WTC11 (cell line): ENCODE data around the gene HOXD1. TPM values are rescaled to one million over a fixed set of nuclear protein-coding genes. Genes with fewer than 3 reads are reported as not detected.

ENCODE experiments used
- ATAC-seq: fragments of 200-7000 bp; cut with Tn5 transposase; 2 replicates; pipeline ENCODE4 v1.10.0; 2021; ENCODE audit warnings: mild to moderate bottlenecking, moderate library complexity
- CTCF ChIA-PET: fragments of 300-600 bp; sonication (Branson Sonifier 250); formaldehyde crosslinking; loops from one replicate; lab custom pipeline; 2021; ENCODE audit warnings: antibody characterized with exemption; lab: Charles Lee
- POLR2A ChIA-PET: fragments of 350-600 bp; sonication (Branson Sonifier 250); formaldehyde crosslinking; loops from one replicate; lab custom pipeline; 2021; ENCODE audit warnings: antibody characterized with exemption; lab: Charles Lee
- DNase-seq: peaks from one replicate; pipeline ENCODE4 v3.0.0; 2021; ENCODE audit warnings: low spot score
- H3K27ac Mint-ChIP-seq: 2 replicates; pipeline ENCODE4 v1.8.0; 2021; ENCODE audit warnings: mixed read lengths
- H3K27me3 Mint-ChIP-seq: 2 replicates; pipeline ENCODE4 v1.8.0; 2021; ENCODE audit warnings: low read depth, mild to moderate bottlenecking, moderate library complexity, mixed read lengths
- H3K36me3 Mint-ChIP-seq: 2 replicates; pipeline ENCODE4 v1.8.0; 2021; ENCODE audit warnings: mixed read lengths
- H3K4me1 Mint-ChIP-seq: 2 replicates; pipeline ENCODE4 v1.8.0; 2022; ENCODE audit warnings: mixed read lengths
- H3K4me3 Mint-ChIP-seq: 2 replicates; pipeline ENCODE4 v1.8.0; 2021; ENCODE audit warnings: mild to moderate bottlenecking, moderate library complexity, mixed read lengths
- H3K9me3 Mint-ChIP-seq: 2 replicates; pipeline ENCODE4 v1.8.0; 2021; ENCODE audit warnings: mixed read lengths
- ARID4B ChIP-seq: sonication (generic); formaldehyde crosslinking; IDR thresholded peaks from 2 replicates; pipeline ENCODE4 v1.8.0; 2023; ENCODE audit warnings: missing genetic modification reagents, mild to moderate bottlenecking, borderline replicate concordance
- E2F1 ChIP-seq: sonication (generic); formaldehyde crosslinking; IDR thresholded peaks from 2 replicates; pipeline ENCODE4 v1.8.0; 2022; ENCODE audit warnings: mild to moderate bottlenecking, missing genetic modification reagents
- ELF4 ChIP-seq: sonication (generic); formaldehyde crosslinking; IDR thresholded peaks from 2 replicates; pipeline ENCODE4 v1.8.1; 2022; ENCODE audit warnings: low read depth, mild to moderate bottlenecking, moderate library complexity, missing genetic modification reagents
- HMGXB4 ChIP-seq: sonication (generic); formaldehyde crosslinking; IDR thresholded peaks from 2 replicates; pipeline ENCODE4 v1.8.1; 2023; ENCODE audit warnings: mild to moderate bottlenecking, moderate library complexity, missing genetic modification reagents
- IRF2 ChIP-seq: sonication (generic); formaldehyde crosslinking; IDR thresholded peaks from 2 replicates; pipeline ENCODE4 v1.8.0; 2022; ENCODE audit warnings: low read depth, missing genetic modification reagents, borderline replicate concordance
- KAT7 ChIP-seq: sonication (generic); formaldehyde crosslinking; IDR thresholded peaks from 2 replicates; pipeline ENCODE4 v1.8.1; 2023; ENCODE audit warnings: missing genetic modification reagents, mild to moderate bottlenecking, borderline replicate concordance
- MAX ChIP-seq: sonication (generic); formaldehyde crosslinking; IDR thresholded peaks from 2 replicates; pipeline ENCODE4 v1.8.0; 2022; ENCODE audit warnings: mild to moderate bottlenecking, missing genetic modification reagents
- NFE2L1 ChIP-seq: sonication (generic); formaldehyde crosslinking; IDR thresholded peaks from 2 replicates; pipeline ENCODE4 v1.8.1; 2023; ENCODE audit warnings: missing genetic modification reagents
- ZNF121 ChIP-seq: sonication (generic); formaldehyde crosslinking; IDR thresholded peaks from 2 replicates; pipeline ENCODE4 v1.8.0; 2023; ENCODE audit warnings: missing genetic modification reagents
- ZNF219 ChIP-seq: sonication (generic); formaldehyde crosslinking; IDR thresholded peaks from 2 replicates; pipeline ENCODE4 v1.8.0; 2023; ENCODE audit warnings: missing genetic modification reagents, mild to moderate bottlenecking, borderline replicate concordance
- ZNF423 ChIP-seq: fragments of 250-450 bp; sonication (Bioruptor Pico); IDR thresholded peaks from 2 replicates; pipeline ENCODE4 v2.1.2; 2022; ENCODE audit warnings: mild to moderate bottlenecking, moderate library complexity
- ZNF671 ChIP-seq: fragments of 250-450 bp; sonication (Bioruptor Pico); IDR thresholded peaks from 2 replicates; pipeline ENCODE4 v1.8.0; 2021; ENCODE audit warnings: mild to moderate bottlenecking
- total RNA-seq: library from RNA; stranded (reverse); gene quantifications from 3 replicates; pipeline ENCODE4 v1.2.3, GENCODE V29; 2021
- TF ChIP-seq, protein P1 (sequence below): sonication (generic); formaldehyde crosslinking; IDR thresholded peaks from 2 replicates; pipeline ENCODE4 v1.8.0; 2022; ENCODE audit warnings: mild to moderate bottlenecking, missing genetic modification reagents
- TF ChIP-seq, protein P2 (sequence below): sonication (generic); formaldehyde crosslinking; IDR thresholded peaks from 2 replicates; pipeline ENCODE4 v1.8.1; 2023; ENCODE audit warnings: mild to moderate bottlenecking, missing genetic modification reagents, moderate library complexity
- TF ChIP-seq, protein P3 (sequence below): sonication (generic); formaldehyde crosslinking; IDR thresholded peaks from 2 replicates; pipeline ENCODE4 v1.8.1; 2023; ENCODE audit warnings: mild to moderate bottlenecking, missing genetic modification reagents
- TF ChIP-seq, protein P4 (sequence below): sonication (generic); formaldehyde crosslinking; IDR thresholded peaks from 2 replicates; pipeline ENCODE4 v1.8.0; 2022; ENCODE audit warnings: mild to moderate bottlenecking, missing genetic modification reagents

HOXD1 gene
- total RNA-seq, 1 experiment from 2014 or later = 0.22 TPM

- H3K9me3 Mint-ChIP-seq = no peaks in the 10 kb centered on the region
- CTCF ChIA-PET = interaction anchor here (1.0 to 5.5 kb wide), 7 partner anchors 9 to 460 kb away, joined by 3 to 31 read pairs (median 4); no protein-coding TSS in a partner anchor
- peaks cover 100% of the 10 kb centered on the region for H3K27me3 Mint-ChIP-seq
- TF ChIP-seq, protein P1, sequence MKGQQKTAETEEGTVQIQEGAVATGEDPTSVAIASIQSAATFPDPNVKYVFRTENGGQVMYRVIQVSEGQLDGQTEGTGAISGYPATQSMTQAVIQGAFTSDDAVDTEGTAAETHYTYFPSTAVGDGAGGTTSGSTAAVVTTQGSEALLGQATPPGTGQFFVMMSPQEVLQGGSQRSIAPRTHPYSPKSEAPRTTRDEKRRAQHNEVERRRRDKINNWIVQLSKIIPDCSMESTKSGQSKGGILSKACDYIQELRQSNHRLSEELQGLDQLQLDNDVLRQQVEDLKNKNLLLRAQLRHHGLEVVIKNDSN (CRISPR knock-in tag) = peak; percentile 64
- TF ChIP-seq MAX (peak; percentile 49; the same call in 1 of the 2 replicates), ARID4B (CRISPR knock-in tag) (no peak), ZNF219 (CRISPR knock-in tag) (0 out of 2 replicates have a peak, but pooled peaks have one; percentile 13), ZNF423 (peak; percentile 22; the same call in 1 of the 2 replicates)
- TF ChIP-seq, protein P2, sequence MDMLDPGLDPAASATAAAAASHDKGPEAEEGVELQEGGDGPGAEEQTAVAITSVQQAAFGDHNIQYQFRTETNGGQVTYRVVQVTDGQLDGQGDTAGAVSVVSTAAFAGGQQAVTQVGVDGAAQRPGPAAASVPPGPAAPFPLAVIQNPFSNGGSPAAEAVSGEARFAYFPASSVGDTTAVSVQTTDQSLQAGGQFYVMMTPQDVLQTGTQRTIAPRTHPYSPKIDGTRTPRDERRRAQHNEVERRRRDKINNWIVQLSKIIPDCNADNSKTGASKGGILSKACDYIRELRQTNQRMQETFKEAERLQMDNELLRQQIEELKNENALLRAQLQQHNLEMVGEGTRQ (CRISPR knock-in tag) = peak; percentile 82
- DNase-seq = no peak
- ATAC-seq = peak; percentile 60
- H3K4me3 Mint-ChIP-seq = peak overlapping the region; percentile 67
- no peak overlapping the region for H3K27ac Mint-ChIP-seq
- H3K4me1 Mint-ChIP-seq = peaks cover 39% of the 10 kb centered on the region
- H3K36me3 Mint-ChIP-seq = no peaks in the 10 kb centered on the region
- POLR2A ChIA-PET = no interaction called here
These were observed 10.3 kb upstream of the HOXD1 start for GRCh38 chr2:176178038-176178756.

- ATAC-seq (no peak), DNase-seq (no peak)
- ChIA-PET CTCF (interaction anchor here (1.1 to 5.5 kb wide), 6 partner anchors 9 to 458 kb away, joined by 3 to 31 read pairs (median 5); no protein-coding TSS in a partner anchor), POLR2A (interaction anchor here (1.0 kb wide), 1 partner anchor 13 kb away, joined by 3 read pairs; no protein-coding TSS in a partner anchor)
- Mint-ChIP-seq H3K27ac (no peak overlapping the region), H3K9me3 (no peaks in the 10 kb centered on the region), H3K36me3 (no peaks in the 10 kb centered on the region), H3K27me3 (peaks cover 100% of the 10 kb centered on the region), H3K4me1 (peaks cover 39% of the 10 kb centered on the region), H3K4me3 (peak overlapping the region; percentile 67; the same call in 1 of the 2 replicates)
- no peak for TF ChIP-seq IRF2 (CRISPR knock-in tag)
- TF ChIP-seq ELF4 (CRISPR knock-in tag) = no peak
These were observed 9.6 kb upstream of the HOXD1 start for GRCh38 chr2:176178757-176179295.

DNA sequence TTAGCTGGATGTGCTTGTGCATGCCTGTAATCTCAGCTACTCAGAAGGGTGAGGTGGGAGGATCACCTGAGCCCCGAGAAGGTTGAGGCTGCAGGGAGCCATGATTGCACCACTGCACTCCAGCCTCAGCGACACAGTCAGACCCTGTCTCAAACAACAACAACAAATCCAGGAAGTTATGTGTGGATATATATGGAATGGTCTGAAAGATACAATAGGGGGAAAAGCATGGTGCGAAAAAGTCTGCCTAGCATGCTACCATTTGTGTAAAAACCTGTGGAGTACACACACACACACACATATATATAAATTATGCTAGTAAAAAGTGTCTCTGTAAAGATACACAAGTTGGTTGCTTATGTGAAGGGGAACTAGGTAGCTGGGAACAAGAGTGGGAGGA is 6.9 kb upstream of the HOXD1 start:
- DNase-seq (no peak), ATAC-seq (no peak)
- no peaks in the 10 kb centered on the region for H3K36me3 Mint-ChIP-seq
- H3K4me3 Mint-ChIP-seq = no peak overlapping the region
- H3K27me3 Mint-ChIP-seq = peaks cover 100% of the 10 kb centered on the region
- peaks cover 17% of the 10 kb centered on the region for H3K4me1 Mint-ChIP-seq
- POLR2A ChIA-PET = no interaction called here
- CTCF ChIA-PET = interaction anchor here (0.7 kb wide), 1 partner anchor 13 kb away, joined by 3 read pairs; no protein-coding TSS in a partner anchor
- no peak overlapping the region for H3K27ac Mint-ChIP-seq
- no peaks in the 10 kb centered on the region for H3K9me3 Mint-ChIP-seq
- TF ChIP-seq HMGXB4 (CRISPR knock-in tag) = no peak
- TF ChIP-seq, protein P3, sequence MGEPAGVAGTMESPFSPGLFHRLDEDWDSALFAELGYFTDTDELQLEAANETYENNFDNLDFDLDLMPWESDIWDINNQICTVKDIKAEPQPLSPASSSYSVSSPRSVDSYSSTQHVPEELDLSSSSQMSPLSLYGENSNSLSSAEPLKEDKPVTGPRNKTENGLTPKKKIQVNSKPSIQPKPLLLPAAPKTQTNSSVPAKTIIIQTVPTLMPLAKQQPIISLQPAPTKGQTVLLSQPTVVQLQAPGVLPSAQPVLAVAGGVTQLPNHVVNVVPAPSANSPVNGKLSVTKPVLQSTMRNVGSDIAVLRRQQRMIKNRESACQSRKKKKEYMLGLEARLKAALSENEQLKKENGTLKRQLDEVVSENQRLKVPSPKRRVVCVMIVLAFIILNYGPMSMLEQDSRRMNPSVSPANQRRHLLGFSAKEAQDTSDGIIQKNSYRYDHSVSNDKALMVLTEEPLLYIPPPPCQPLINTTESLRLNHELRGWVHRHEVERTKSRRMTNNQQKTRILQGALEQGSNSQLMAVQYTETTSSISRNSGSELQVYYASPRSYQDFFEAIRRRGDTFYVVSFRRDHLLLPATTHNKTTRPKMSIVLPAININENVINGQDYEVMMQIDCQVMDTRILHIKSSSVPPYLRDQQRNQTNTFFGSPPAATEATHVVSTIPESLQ (CRISPR knock-in tag) = no peak
- no peak for TF ChIP-seq E2F1 (CRISPR knock-in tag)
- TF ChIP-seq ZNF671 (CRISPR knock-in tag) = no peak
- TF ChIP-seq, protein P4, sequence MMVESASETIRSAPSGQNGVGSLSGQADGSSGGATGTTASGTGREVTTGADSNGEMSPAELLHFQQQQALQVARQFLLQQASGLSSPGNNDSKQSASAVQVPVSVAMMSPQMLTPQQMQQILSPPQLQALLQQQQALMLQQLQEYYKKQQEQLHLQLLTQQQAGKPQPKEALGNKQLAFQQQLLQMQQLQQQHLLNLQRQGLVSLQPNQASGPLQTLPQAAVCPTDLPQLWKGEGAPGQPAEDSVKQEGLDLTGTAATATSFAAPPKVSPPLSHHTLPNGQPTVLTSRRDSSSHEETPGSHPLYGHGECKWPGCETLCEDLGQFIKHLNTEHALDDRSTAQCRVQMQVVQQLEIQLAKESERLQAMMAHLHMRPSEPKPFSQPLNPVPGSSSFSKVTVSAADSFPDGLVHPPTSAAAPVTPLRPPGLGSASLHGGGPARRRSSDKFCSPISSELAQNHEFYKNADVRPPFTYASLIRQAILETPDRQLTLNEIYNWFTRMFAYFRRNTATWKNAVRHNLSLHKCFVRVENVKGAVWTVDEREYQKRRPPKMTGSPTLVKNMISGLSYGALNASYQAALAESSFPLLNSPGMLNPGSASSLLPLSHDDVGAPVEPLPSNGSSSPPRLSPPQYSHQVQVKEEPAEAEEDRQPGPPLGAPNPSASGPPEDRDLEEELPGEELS = no peak
- no peak for TF ChIP-seq KAT7 (CRISPR knock-in tag)
- TF ChIP-seq ZNF121 (CRISPR knock-in tag) = no peak
- TF ChIP-seq NFE2L1 (CRISPR knock-in tag) = no peak
